Stimulated activated CD4-positive, alpha-beta T cell treated with anti-CD3 and anti-CD28 coated beads, Interleukin-2, amount 100 ng/mL, for 48 hours (primary cell): ENCODE measurements around the gene CCDC188.

Experiments used
- DNase-seq, 2 donors: peaks; one replicate each; pipeline ENCODE4 v3.0.0-alpha.2; 2020

CCDC188 gene

GRCh38 chr22:20147237-20147988 lies 3.4 kb downstream of the CCDC188 start:
- DNase-seq, result no peak

GRCh38 chr22:20146777-20147176 lies 4.1 kb downstream of the CCDC188 start:
- DNase-seq, result no peak

- no peak for DNase-seq
These were observed 5.0 kb downstream of the CCDC188 start for GRCh38 chr22:20145832-20146223.

DNA sequence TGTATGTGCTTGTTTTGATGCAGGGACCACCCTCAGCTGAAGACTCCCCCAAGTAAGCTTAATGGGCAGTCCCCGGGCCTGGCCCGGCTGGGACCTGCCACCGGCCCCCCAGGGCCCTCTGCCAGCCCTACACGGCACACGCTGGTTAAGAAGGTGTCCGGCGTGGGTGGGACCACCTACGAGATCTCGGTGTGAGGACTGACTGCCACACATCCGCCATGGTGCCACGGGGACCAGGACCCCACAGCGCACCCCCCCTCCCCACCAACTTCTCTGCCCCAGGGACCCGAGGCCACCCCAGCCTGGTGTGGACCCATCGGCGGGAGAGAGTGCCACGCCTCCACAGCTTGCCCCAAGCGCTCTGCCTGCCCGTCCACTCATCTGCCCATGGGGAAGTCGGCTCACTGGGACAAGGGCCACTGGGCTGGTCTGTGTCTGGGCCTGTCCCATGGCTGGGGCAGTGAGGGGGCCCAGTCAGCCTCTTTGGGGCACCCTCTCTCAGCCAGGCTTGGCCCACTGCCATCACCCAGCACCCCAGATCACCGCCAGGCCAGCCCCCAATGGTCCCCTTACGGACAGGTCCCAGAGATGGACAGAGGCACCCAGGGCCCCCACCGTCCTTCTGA lies 5.5 kb downstream of the CCDC188 start:
- DNase-seq, result no peak

DNA sequence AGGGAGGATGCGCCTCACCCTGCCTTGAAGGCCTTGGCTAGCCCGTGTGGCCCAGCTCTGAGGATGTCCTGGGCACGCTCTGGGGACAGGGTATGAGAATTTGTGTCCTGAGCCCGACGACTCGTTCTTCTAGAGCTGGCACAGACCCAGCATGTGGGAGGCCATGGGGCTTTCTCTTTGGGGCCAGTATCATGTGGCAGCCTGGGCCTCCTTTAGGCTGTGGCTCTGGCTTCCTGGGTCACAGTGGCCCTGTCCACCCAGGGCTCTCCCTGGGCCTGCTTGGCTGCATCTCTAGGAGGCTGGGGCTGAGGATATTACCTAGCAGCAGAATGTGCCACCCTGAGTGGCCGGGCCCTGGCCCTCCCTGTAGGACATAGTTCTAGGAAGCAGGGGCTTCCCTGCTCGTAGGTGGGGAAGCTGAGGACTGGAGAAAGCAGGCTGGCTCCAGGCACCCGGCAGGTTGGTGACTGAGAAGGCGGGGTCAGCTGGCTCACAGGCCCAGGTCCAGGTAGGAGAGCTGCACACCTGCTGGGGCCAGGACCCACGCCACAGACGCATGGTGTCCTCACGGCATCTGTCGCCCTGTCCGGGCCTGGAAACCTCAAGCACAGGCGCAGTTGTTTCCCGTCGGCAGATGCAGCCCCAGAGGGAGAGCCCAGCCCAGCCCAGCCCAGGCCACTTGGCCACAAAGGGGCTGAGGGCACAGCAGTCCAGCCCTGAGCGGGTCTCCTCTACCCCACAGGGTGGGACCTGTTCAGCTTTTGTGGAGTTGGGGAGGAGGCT lies 6.8 kb downstream of the CCDC188 start:
- no peak for DNase-seq

- DNase-seq, result no peak
These were observed 7.9 kb downstream of the CCDC188 start for GRCh38 chr22:20142711-20143621.

DNA sequence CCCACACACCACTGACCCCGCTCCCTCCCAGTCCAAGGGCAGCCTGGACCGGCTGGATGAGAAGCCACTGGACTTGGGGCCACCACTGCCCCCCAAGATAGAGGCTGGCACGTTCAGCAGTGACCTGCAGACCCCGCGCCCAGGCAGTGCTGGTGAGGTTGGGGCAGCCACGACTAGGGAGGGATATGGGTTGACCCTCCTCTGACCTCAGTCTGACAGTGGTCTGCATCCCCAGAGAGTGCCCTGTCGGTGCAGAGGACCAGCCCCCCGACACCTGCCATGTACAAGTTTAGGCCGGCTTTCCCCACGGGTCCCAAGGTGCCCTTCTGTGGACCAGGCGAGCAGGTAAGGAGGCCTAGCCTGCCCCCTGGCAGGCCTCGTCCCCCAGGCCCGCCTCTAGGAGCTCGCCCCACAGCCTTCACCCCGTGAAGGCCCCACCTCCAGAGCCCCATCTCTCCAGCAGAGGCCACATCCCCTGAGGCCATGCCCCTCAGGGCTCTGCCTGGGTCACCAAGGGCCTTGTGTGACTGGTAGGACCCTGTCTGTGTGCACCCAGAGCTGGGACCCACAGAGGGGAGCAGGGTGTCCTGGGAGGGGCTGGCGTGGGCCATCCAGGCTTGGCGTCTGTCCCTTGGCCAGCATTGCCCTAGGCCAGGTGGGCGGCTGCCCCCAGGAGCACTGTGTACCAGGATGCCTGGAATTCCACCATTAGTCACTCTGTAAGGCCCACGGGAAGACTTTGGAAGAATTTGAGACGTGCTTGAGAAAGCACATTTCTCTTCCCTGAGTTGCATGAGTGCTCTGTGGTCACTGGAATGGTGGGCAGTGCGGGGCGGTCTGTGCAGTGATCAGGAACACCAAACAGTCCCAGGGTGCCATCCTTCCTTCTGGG lies 9.4 kb downstream of the CCDC188 start:
- no peak for DNase-seq

DNA sequence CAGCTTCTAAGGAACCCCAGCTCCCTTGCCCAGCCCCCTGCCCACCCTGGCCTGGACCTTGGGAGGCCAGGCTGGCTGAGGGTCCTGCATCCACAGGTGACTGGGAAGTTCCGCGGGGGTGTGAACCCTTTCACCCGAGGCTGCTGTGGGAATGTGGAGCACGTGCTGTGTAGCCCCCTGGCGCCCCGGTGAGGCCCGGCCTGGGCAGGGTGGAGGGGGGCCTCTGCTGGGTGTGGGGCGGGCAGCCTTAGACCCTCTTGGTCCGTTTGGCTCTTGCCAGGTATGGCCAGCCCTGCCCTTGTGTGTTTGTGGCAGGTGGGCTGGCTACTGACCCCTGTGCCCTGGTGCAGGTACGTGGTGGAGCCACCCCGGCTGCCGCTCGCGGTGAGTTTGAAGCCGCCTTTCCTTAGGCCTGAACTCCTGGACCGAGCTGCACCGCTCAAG lies 10.3 kb downstream of the CCDC188 start:
- no peak for DNase-seq

GRCh38 chr22:20140107-20140445 lies 10.8 kb downstream of the CCDC188 start:
- DNase-seq, result no peak

GRCh38 chr22:20139391-20140106 lies 11.3 kb downstream of the CCDC188 start:
- DNase-seq, result no peak

GRCh38 chr22:20138868-20139267 lies 12.0 kb downstream of the CCDC188 start:
- DNase-seq, result no peak

DNA sequence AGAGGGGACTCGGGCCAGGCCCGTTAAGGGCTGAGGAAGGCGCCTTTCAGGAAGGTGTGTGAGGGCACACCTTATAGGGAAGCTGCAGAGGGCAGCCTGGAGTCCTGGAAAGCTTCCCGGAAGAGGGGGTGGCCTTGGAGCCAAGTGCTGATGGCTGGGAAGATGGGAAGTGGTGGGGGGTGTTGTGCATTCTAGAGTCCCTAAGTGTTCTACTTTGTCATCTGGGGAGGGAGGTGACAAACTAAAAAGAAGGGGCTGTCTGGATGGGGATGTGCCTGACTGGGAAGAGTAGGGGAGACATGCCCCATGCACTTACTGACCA lies 12.5 kb downstream of the CCDC188 start:
- DNase-seq, result no peak

GRCh38 chr22:20137671-20138416 lies 13.0 kb downstream of the CCDC188 start:
- DNase-seq, result no peak

DNA sequence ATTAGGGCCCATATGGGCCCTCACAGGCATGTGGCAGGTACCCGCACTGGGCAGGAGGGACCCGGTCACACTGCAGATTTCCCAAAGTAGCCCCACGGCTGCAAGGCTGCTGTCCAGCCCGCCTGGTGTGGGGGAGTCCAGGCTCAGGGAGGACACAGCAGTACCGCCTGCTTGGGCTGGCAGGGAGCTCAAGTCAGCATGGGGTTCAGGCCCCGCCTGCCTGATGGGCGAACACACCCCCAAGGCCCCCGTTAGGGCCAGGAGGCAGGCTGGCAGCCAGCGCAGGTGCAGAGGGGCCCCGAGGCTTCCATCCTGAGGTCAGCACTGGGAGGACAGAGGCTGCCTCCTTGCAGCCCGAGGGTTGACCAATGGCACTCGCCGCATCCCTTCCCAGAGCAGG lies 13.7 kb downstream of the CCDC188 start:
- DNase-seq, result no peak

DNA sequence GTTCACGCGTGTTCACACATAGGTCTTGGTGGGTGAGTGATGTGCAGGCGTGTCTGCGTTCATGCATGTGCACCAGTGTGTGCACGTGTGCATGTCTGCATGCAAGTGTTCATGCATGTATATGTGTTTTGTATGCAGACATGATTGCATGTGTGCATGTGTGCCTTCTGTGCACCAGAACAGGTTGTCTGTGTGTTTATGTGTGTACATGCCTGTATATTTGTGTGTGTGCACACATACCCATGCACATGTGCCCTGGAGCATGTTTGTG lies 14.3 kb downstream of the CCDC188 start:
- DNase-seq, result no peak

DNA sequence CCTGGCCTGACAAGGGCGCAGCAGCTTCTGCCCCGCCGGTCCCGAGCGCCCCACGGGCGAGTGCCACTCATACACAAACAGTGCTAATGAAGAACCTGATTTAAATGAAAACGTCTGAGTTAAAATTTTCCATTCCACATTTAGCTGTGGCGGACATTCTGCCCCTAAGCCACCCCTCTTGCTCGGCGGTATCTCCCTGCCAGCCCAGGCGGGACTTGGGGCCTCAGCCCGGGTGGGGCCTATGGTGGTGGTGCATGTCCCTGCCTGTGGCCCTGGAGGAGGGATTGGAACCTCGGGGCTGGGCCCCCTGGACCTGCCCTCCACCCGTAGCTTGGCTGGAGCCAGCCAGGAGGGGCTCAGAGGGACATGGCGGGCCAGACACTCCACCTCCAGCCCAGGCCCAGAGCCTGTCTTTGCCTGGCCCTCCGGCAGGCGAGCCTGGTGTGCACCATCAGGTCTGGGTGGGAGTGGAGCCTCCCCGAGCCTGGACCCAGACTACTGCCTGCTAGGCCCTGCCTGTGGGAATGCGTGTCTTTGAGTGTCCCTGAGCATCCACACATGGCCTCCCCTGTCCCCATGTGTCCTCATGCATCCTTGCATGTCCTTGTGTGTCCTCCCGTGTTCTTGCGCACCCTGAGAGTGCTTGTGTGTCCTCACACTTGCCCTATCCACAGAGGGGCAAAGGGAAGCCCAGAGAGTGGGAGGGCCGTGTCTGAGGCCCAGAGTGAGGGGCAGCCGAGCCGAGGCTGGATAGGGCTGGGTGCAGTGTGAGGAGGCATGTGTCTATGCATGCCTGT lies 14.9 kb downstream of the CCDC188 start:
- DNase-seq, result no peak

GRCh38 chr22:20135265-20135664 lies 15.6 kb downstream of the CCDC188 start:
- DNase-seq, result no peak

DNA sequence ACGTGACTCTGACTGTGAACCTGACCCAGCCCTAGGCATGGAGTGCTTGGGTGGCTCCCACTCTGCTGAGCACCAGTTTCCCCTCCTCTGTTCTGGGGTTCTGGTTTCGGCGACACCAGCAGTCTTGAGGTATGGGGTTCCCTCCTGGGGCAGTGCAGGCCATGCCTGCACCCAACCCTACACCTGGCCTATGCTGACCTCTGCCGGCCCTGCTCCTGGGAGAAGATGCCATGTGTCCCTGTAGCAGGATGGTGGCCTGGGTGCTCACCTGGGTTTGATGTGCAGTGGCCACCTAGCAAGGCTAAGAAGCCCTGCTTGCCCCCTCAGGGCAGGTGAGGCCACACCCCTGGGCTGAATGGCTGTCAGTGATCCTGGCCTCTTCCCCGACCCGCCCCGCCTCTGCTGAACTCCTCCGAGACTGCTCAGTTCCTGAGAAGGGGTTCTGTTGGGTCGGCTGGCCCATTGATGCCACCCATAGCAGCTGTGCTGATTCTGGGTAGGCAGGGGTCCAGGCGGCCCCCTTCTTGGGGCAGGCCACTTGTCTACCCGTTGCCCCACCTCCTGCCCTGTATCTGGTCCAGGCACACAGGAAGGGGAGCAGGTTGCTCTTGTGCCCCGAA lies 16.8 kb downstream of the CCDC188 start:
- DNase-seq, result no peak

- no peak for DNase-seq
These were observed 18.1 kb downstream of the CCDC188 start for GRCh38 chr22:20132686-20133246.
